IMR-90 (cell line): Measurements from ENCODE around the gene NT5C1A. TPM values are rescaled to one million over a fixed set of nuclear protein-coding genes. Genes with fewer than 3 reads are reported as not detected.

Experiments
- ATAC-seq: fragments of 200-7000 bp; cut with Tn5 transposase; 2 replicates; pipeline ENCODE4 v1.9.1; 2020; ENCODE audit warnings: low read depth, mild to moderate bottlenecking, moderate library complexity
- BruUV-seq: library from RNA; stranded (reverse); fragments of 400-500 nt; replicated peaks from 2 replicates; lab custom pipeline; 2021; lab: Mats Ljungman, UMichigan
- CTCF ChIA-PET: fragments of 300-600 bp; formaldehyde crosslinking; extraction: SDS; loops from one replicate; lab custom pipeline; 2021; ENCODE audit warnings: antibody characterized with exemption; lab: Yijun Ruan, JAX
- POLR2A ChIA-PET: fragments of 300-600 bp; sonication (Branson Sonifier 250); formaldehyde crosslinking; loops from one replicate; lab custom pipeline; 2022; ENCODE audit warnings: antibody characterized with exemption; ENCODE audit not compliant: unreplicated experiment; lab: Charles Lee
- DNase-seq: peaks from one replicate; pipeline ENCODE4 v3.0.0; 2013
- H2AFZ ChIP-seq: replicated peaks from 2 replicates; pipeline ENCODE3; 2013; ENCODE audit warnings: low read length, mild to moderate bottlenecking; ENCODE audit not compliant: poor library complexity
- H2AK5ac ChIP-seq: 2 replicates; pipeline ENCODE4 v1.6.1; 2013; ENCODE audit warnings: low read depth, low read length, inconsistent platforms
- H2AK9ac ChIP-seq: replicated peaks from 2 replicates; pipeline ENCODE3; 2013; ENCODE audit warnings: mild to moderate bottlenecking, low read depth, low read length, moderate library complexity; ENCODE audit not compliant: poor library complexity
- H2BK120ac ChIP-seq: 2 replicates; pipeline ENCODE4 v1.6.1; 2013; ENCODE audit warnings: low read depth, low read length, inconsistent platforms
- H2BK15ac ChIP-seq: 3 replicates; pipeline ENCODE4 v1.6.1; 2013; ENCODE audit warnings: low read depth, low read length, inconsistent platforms
- H2BK20ac ChIP-seq: 2 replicates; pipeline ENCODE4 v1.6.1; 2013; ENCODE audit warnings: low read depth, mild to moderate bottlenecking, inconsistent platforms, low read length, moderate library complexity
- H2BK5ac ChIP-seq: 2 replicates; pipeline ENCODE4 v1.6.1; 2013; ENCODE audit warnings: mild to moderate bottlenecking, low read depth, low read length, inconsistent platforms; ENCODE audit not compliant: poor library complexity, severe bottlenecking
- H3K14ac ChIP-seq: replicated peaks from 2 replicates; pipeline ENCODE4 v1.6.1; 2013; ENCODE audit warnings: low read depth, low read length, inconsistent platforms
- H3K18ac ChIP-seq: 2 replicates; pipeline ENCODE4 v1.6.1; 2013; ENCODE audit warnings: low read depth, low read length, control low read depth
- H3K23ac ChIP-seq: 2 replicates; pipeline ENCODE4 v1.6.1; 2013; ENCODE audit warnings: low read depth, low read length, inconsistent platforms
- H3K27ac ChIP-seq: 2 replicates; pipeline ENCODE4 v1.5.1; 2013; ENCODE audit warnings: mild to moderate bottlenecking, control low read depth, low read length; ENCODE audit not compliant: insufficient read depth
- H3K27me3 ChIP-seq: 2 replicates; pipeline ENCODE4 v1.6.1; 2013; ENCODE audit warnings: low read length; ENCODE audit not compliant: control insufficient read depth, insufficient read depth
- H3K36me3 ChIP-seq: 2 replicates; pipeline ENCODE4 v1.6.1; 2013; ENCODE audit warnings: low read length, mixed read lengths; ENCODE audit not compliant: control insufficient read depth, insufficient read depth
- H3K4ac ChIP-seq: 2 replicates; pipeline ENCODE4 v1.6.1; 2013; ENCODE audit warnings: low read depth, low read length, inconsistent platforms
- H3K4me1 ChIP-seq: 2 replicates; pipeline ENCODE4 v1.6.1; 2013; ENCODE audit warnings: low read length, mixed read lengths; ENCODE audit not compliant: control insufficient read depth, insufficient read depth
- H3K4me2 ChIP-seq: 2 replicates; pipeline ENCODE4 v1.6.1; 2013; ENCODE audit warnings: low read depth, mild to moderate bottlenecking, control low read depth, low read length, moderate library complexity
- H3K4me3 ChIP-seq: 2 replicates; pipeline ENCODE4 v1.5.1; 2013; ENCODE audit warnings: low read depth, mild to moderate bottlenecking, control low read depth, low read length, moderate library complexity; ENCODE audit not compliant: insufficient read depth
- H3K56ac ChIP-seq: 2 replicates; pipeline ENCODE4 v1.6.1; 2013; ENCODE audit warnings: low read length, inconsistent platforms; ENCODE audit not compliant: insufficient read depth; ENCODE audit errors: extremely low read depth
- H3K79me1 ChIP-seq, 2 experiments: 2 replicates each; pipeline ENCODE4 v1.6.1; 2013; ENCODE audit warnings: low read length in 2 of 2, inconsistent platforms in 1 of 2, low read depth in 1 of 2
- H3K9ac ChIP-seq: 2 replicates; pipeline ENCODE4 v1.6.1; 2013; ENCODE audit warnings: low read depth, low read length, control low read depth
- H3K9me1 ChIP-seq: 2 replicates; pipeline ENCODE4 v1.6.1; 2013; ENCODE audit warnings: low read length, inconsistent platforms; ENCODE audit not compliant: insufficient read depth
- H3K9me3 ChIP-seq: 2 replicates; pipeline ENCODE4 v1.6.1; 2013; ENCODE audit warnings: low read length; ENCODE audit not compliant: control insufficient read depth, insufficient read depth
- H4K20me1 ChIP-seq: 2 replicates; pipeline ENCODE4 v1.6.1; 2013; ENCODE audit warnings: low read length, inconsistent platforms; ENCODE audit not compliant: insufficient read depth
- H4K5ac ChIP-seq: 2 replicates; pipeline ENCODE4 v1.6.1; 2013; ENCODE audit warnings: mild to moderate bottlenecking, low read depth, low read length, control low read depth
- H4K8ac ChIP-seq, 2 experiments: 2 replicates each; pipeline ENCODE4 v1.6.1; 2013; ENCODE audit warnings: low read depth in 2 of 2, low read length in 2 of 2, control low read depth in 1 of 2, inconsistent platforms in 1 of 2
- H4K91ac ChIP-seq: 2 replicates; pipeline ENCODE4 v1.6.1; 2013; ENCODE audit warnings: low read depth, low read length, inconsistent platforms; ENCODE audit not compliant: insufficient read depth
- BHLHE40 ChIP-seq: fragments of 150-350 bp; IDR thresholded peaks from 2 replicates; pipeline ENCODE4 v1.6.1; 2016; ENCODE audit warnings: mild to moderate bottlenecking, low read depth, low read length
- MXI1 ChIP-seq: IDR thresholded peaks from 2 replicates; pipeline ENCODE4 v1.6.1; 2012; ENCODE audit warnings: low read depth, mild to moderate bottlenecking, low read length, moderate library complexity, borderline replicate concordance
- NFE2L2 ChIP-seq: fragments of 150-350 bp; IDR thresholded peaks from 2 replicates; pipeline ENCODE4 v1.6.1; 2016; ENCODE audit warnings: low read depth, mild to moderate bottlenecking, low read length
- SMC3 ChIP-seq: fragments of 150-350 bp; IDR thresholded peaks from 2 replicates; pipeline ENCODE4 v1.6.1; 2016; ENCODE audit warnings: low read depth, mild to moderate bottlenecking, antibody characterized with exemption, low read length, moderate library complexity
- WGBS, 2 experiments: methylation state at CpG; one replicate each; pipeline versions ENCODE4 v1.1.5 to v1.1.7; 2013; ENCODE audit warnings: missing lambda C conversion rate in 2 of 2; ENCODE audit not compliant: insufficient read length in 1 of 2; ENCODE audit errors: extremely low coverage in 2 of 2; 5-methylcytosine and 5-hydroxymethylcytosine counted together
- dilution Hi-C: fragments of 300-500 bp; cut with HindIII; formaldehyde crosslinking; loops from one replicate; pipeline ENCODE4 v1.14.3; 2018; ENCODE audit warnings: low sequenced_read_pairs; ENCODE audit not compliant: unreplicated experiment
- in situ Hi-C: fragments of 300-500 bp; cut with MboI; formaldehyde crosslinking; loops from 3 replicates; pipeline ENCODE4 v1.14.3; 2019; ENCODE audit warnings: low sequenced_read_pairs, inconsistent platforms, mixed read lengths
- intact Hi-C: fragments of 100-400 bp; cut with micrococcal nuclease; formaldehyde crosslinking; loops from 2 replicates; pipeline ENCODE4 v1.10.0; 2022
- polyA plus RNA-seq, 3 experiments: library from polyadenylated mRNA; depleted of rRNA; stranded (reverse); fragments of >200 nt; gene quantifications; 2 replicates each; pipeline ENCODE4 v1.2.3, GENCODE V29; 2012; ENCODE audit warnings: low replicate concordance in 1 of 3
- total RNA-seq: library from RNA; depleted of rRNA; stranded (reverse); fragments of >200 nt; gene quantifications from 2 replicates; pipeline ENCODE4 v1.2.3, GENCODE V29; 2012
- TF ChIP-seq, protein P1 (sequence below): fragments of 150-350 bp; IDR thresholded peaks from 2 replicates; pipeline ENCODE4 v1.6.1; 2017; ENCODE audit warnings: mild to moderate bottlenecking, antibody characterized with exemption, low read length, low read depth

NT5C1A gene
- total and polyA plus RNA-seq, 2 of the 4 experiments (the other 2 are of a cell fraction), result not detected

DNA sequence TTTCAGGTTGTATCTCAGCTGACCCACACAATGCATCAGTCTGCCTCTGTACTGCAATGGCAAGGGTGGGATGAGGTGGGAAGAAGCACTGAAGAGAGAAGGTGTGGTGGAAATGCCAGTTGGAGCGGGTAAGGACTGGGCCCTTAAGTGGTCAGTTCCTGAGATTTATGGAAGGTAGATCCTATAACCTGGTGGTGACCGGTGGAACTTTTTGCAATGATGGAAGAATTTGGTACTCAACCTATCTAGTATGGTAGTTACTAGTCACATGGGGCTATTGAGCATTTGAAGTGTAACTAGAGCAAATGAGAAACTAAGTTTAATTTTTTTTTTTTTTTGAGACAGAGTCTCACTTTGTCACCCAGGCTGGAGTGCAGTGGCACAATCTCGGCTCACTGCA lies 27.5 kb upstream of the NT5C1A start:
- ChIA-PET CTCF (no interaction called here), POLR2A (no interaction called here)
- no peaks in the 10 kb centered on the region for H4K20me1 ChIP-seq
- 80% methylated on average over 1 of the region's 3 CpGs; no CpG with 5 or more reads in 1 of the 2 experiments for WGBS, 2 experiments
- dilution Hi-C loops (no loop called here), in situ Hi-C loops (no loop called here), intact Hi-C loops (no loop called here)
- no peaks in the 10 kb centered on the region for H3K36me3 ChIP-seq
- no peak overlapping the region for H3K9ac ChIP-seq
- ATAC-seq (no peak), DNase-seq (no peak)
- H4K91ac ChIP-seq, result no peak overlapping the region
- no peak overlapping the region for H3K4me3 ChIP-seq
- no peak overlapping the region; the same call in 1 of the 2 replicates for H3K23ac ChIP-seq
- H2AK5ac ChIP-seq, result no peak overlapping the region
- H2BK15ac ChIP-seq, result no peak overlapping the region
- H3K9me1 ChIP-seq, result no peaks in the 10 kb centered on the region
- H2AFZ ChIP-seq, result no peak overlapping the region
- H3K79me1 ChIP-seq, result no peaks in the 10 kb centered on the region
- H2AK9ac ChIP-seq, result no peak overlapping the region
- H4K8ac ChIP-seq, result no peak overlapping the region
- H3K56ac ChIP-seq, result no peak overlapping the region
- H3K9me3 ChIP-seq, result peaks cover 4% of the 10 kb centered on the region
- no TSS peak for BruUV-seq
- H2BK120ac ChIP-seq, result no peak overlapping the region
- no peak overlapping the region for H3K14ac ChIP-seq
- no peak overlapping the region for H3K27ac ChIP-seq
- TF ChIP-seq SMC3 (no peak), BHLHE40 (no peak), MXI1 (no peak), NFE2L2 (no peak)
- TF ChIP-seq, protein P1, sequence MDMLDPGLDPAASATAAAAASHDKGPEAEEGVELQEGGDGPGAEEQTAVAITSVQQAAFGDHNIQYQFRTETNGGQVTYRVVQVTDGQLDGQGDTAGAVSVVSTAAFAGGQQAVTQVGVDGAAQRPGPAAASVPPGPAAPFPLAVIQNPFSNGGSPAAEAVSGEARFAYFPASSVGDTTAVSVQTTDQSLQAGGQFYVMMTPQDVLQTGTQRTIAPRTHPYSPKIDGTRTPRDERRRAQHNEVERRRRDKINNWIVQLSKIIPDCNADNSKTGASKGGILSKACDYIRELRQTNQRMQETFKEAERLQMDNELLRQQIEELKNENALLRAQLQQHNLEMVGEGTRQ, result no peak
- no peak overlapping the region for H3K4me2 ChIP-seq
- H3K4ac ChIP-seq, result no peak overlapping the region
- H3K4me1 ChIP-seq, result peaks cover 2% of the 10 kb centered on the region; the same call in 1 of the 2 replicates
- peaks cover 74% of the 10 kb centered on the region for H3K27me3 ChIP-seq
- no peak overlapping the region for H2BK5ac ChIP-seq
- H4K5ac ChIP-seq, result no peak overlapping the region
- H3K18ac ChIP-seq, result no peak overlapping the region
- H2BK20ac ChIP-seq, result no peak overlapping the region
